C4-2B (cell line): ENCODE results near the gene GAB1.

Source experiments
- ZFX ChIP-seq: fragments of 450-650 bp; IDR thresholded peaks from 2 replicates; pipeline ENCODE4 v1.6.1; 2017
- TF ChIP-seq, protein P1 (sequence below): fragments of 450-650 bp; conservative IDR thresholded peaks from 2 replicates; pipeline ENCODE4 v1.5.1; 2017; ENCODE audit warnings: mild to moderate bottlenecking

DNA sequence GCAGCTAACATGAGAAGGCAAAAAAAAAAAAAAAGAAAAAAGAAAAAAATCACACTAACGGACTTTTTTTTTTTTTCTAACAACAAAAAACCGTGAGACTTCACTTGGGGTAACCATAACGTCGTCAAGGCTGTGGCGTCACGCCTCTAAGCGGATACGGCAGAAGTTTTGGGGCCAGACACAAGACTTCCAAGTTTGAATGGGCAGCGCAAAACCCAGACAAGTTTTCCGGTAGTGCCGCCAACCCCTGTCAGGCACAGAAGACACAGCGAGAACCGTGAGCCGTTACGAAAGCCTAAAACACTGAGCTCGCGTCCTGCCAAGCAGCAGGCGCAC, 176.3 kb downstream of the GAB1 start:
- TF ChIP-seq, protein P1, sequence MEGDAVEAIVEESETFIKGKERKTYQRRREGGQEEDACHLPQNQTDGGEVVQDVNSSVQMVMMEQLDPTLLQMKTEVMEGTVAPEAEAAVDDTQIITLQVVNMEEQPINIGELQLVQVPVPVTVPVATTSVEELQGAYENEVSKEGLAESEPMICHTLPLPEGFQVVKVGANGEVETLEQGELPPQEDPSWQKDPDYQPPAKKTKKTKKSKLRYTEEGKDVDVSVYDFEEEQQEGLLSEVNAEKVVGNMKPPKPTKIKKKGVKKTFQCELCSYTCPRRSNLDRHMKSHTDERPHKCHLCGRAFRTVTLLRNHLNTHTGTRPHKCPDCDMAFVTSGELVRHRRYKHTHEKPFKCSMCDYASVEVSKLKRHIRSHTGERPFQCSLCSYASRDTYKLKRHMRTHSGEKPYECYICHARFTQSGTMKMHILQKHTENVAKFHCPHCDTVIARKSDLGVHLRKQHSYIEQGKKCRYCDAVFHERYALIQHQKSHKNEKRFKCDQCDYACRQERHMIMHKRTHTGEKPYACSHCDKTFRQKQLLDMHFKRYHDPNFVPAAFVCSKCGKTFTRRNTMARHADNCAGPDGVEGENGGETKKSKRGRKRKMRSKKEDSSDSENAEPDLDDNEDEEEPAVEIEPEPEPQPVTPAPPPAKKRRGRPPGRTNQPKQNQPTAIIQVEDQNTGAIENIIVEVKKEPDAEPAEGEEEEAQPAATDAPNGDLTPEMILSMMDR, result no peak
- TF ChIP-seq ZFX, result no peak
